Kidney (tissue), 14 donors: ENCODE measurements around the gene CLDN3. TPM values are rescaled to one million over a fixed set of nuclear protein-coding genes. Genes with fewer than 3 reads are reported as not detected.
"Not testable (repeated sequence)": the region's sequence is repeated elsewhere in the genome, so short reads cannot be mapped to it uniquely, and the experiment has no call there.

Source experiments
- DNase-seq, 5 donors: peaks; one replicate each; pipeline ENCODE4 v3.0.0-alpha.2; 2013 to 2020
- FAIRE-seq: peaks from 2 replicates; lab custom pipeline; 2012; peaks lifted over from hg19 to GRCh38; lab: Jason Lieb, UNC
- H3K27ac ChIP-seq, 2 donors: one replicate each; pipeline ENCODE4 v1.7.0; 2013; ENCODE audit warnings: low read depth in 2 of 2, low read length in 2 of 2, inconsistent platforms in 1 of 2
- H3K27me3 ChIP-seq: one replicate; pipeline ENCODE4 v1.7.1; 2013; ENCODE audit warnings: low read length, inconsistent platforms; ENCODE audit not compliant: control insufficient read depth, insufficient read depth
- H3K36me3 ChIP-seq, 3 donors: one replicate each; pipeline versions ENCODE4 v1.7.0 to v1.7.1; 2013; ENCODE audit warnings: low read length in 3 of 3, control low read depth in 1 of 3, inconsistent platforms in 1 of 3; ENCODE audit not compliant: insufficient read depth in 3 of 3, control insufficient read depth in 2 of 3
- H3K4me1 ChIP-seq, 3 donors: one replicate each; pipeline versions ENCODE4 v1.7.0 to v1.7.1; 2013; ENCODE audit warnings: low read length in 3 of 3, inconsistent platforms in 1 of 3, low read depth in 1 of 3; ENCODE audit not compliant: control insufficient read depth in 2 of 3, insufficient read depth in 2 of 3
- H3K4me3 ChIP-seq, 3 donors: one replicate each; pipeline versions ENCODE4 v1.7.0 to v1.8.1; 2013; ENCODE audit warnings: low read length in 3 of 3, control low read depth in 1 of 3, inconsistent platforms in 1 of 3
- H3K9ac ChIP-seq, 3 donors: one replicate each; pipeline versions ENCODE4 v1.7.0 to v1.7.1; 2013; ENCODE audit warnings: low read length in 3 of 3, control low read depth in 1 of 3, inconsistent platforms in 1 of 3
- H3K9me3 ChIP-seq, 3 donors: one replicate each; pipeline versions ENCODE4 v1.7.0 to v1.7.1; 2013; ENCODE audit warnings: low read length in 3 of 3, control low read depth in 1 of 3, inconsistent platforms in 1 of 3; ENCODE audit not compliant: control insufficient read depth in 2 of 3, insufficient read depth in 1 of 3
- CTCF ChIP-seq: IDR thresholded peaks from 3 replicates; pipeline ENCODE4 v1.5.1; 2012; ENCODE audit warnings: mild to moderate bottlenecking, moderate library complexity, borderline replicate concordance; ENCODE audit not compliant: insufficient read depth; ENCODE audit errors: extremely low read depth
- intact Hi-C: fragments of 100-400 bp; cut with DNase I; formaldehyde crosslinking; loops from one replicate; pipeline ENCODE4 v1.11.1; 2022
- polyA plus RNA-seq: library from polyadenylated mRNA; stranded (reverse); fragments of 350-450 nt; fragmentation: Illumina TruSeq; extraction: RNeasy Lipid Tissue Mini Kit (QIAGEN cat#74804); gene quantifications from one replicate; pipeline ENCODE4 v1.2.3, GENCODE V29; 2014; ENCODE audit warnings: low read depth, low replicate concordance; ENCODE audit not compliant: insufficient read depth
- total RNA-seq: library from RNA; stranded (reverse); fragmentation: NEBNext Ultra II Directional; extraction: Animal tissue kit (Norgen Biotek cat#: 25700); gene quantifications from one replicate; pipeline ENCODE4 v1.2.1, GENCODE V29; 2021
- donor health status: control.
- donor health status: control.
- donor health status: control.
- donor health status: control.
- donor health status: control.
- donor health status: DM: yes; HTN: yes; CAD: no.
- donor health status: Normal renal cell carcinoma (clear cell type).

CLDN3 gene
- total and polyA plus RNA-seq, 2 donors from 2014 or later: 76.5 to 180 TPM

- no peak overlapping the region for H3K4me3 ChIP-seq
- FAIRE-seq (no peak), DNase-seq (no peak)
- no peaks in the 10 kb centered on the region for H3K9me3 ChIP-seq
- H3K4me1 ChIP-seq: no peaks in the 10 kb centered on the region
- TF ChIP-seq CTCF: no peak
- H3K9ac ChIP-seq: no peak overlapping the region
- no peaks in the 10 kb centered on the region for H3K27me3 ChIP-seq
- intact Hi-C loops: no loop called here
- H3K36me3 ChIP-seq: no peaks in the 10 kb centered on the region
- H3K27ac ChIP-seq: no peak overlapping the region
Measured at GRCh38 chr7:73789051-73789450, 19.0 kb upstream of the CLDN3 start.

GRCh38 chr7:73787786-73788048, 17.6 kb upstream of the CLDN3 start:
- H3K4me3 ChIP-seq, intact Hi-C loops, DNase-seq, H3K9ac ChIP-seq, H3K9me3 ChIP-seq, H3K27me3 ChIP-seq, H3K27ac ChIP-seq, H3K36me3 ChIP-seq, H3K4me1 ChIP-seq, FAIRE-seq: not testable (repeated sequence)

- no peak for TF ChIP-seq CTCF
- Histone ChIP-seq H3K9me3 (no peaks in the 10 kb centered on the region), H3K36me3 (no peaks in the 10 kb centered on the region), H3K4me3 (no peak overlapping the region), H3K4me1 (no peaks in the 10 kb centered on the region), H3K27ac (no peak overlapping the region), H3K27me3 (no peaks in the 10 kb centered on the region), H3K9ac (no peak overlapping the region)
- FAIRE-seq (no peak), DNase-seq (peak in 1 of 5 donors; percentile 8)
- intact Hi-C loops: no loop called here
Measured at GRCh38 chr7:73786588-73786987, 16.5 kb upstream of the CLDN3 start.

- FAIRE-seq: no peak
- no peak for TF ChIP-seq CTCF
- Histone ChIP-seq H3K36me3 (no peaks in the 10 kb centered on the region), H3K27me3 (no peaks in the 10 kb centered on the region), H3K4me3 (no peak overlapping the region), H3K9ac (no peak overlapping the region), H3K27ac (no peak overlapping the region), H3K4me1 (no peaks in the 10 kb centered on the region), H3K9me3 (no peaks in the 10 kb centered on the region)
- peak in 1 of 5 donors; percentile 11 for DNase-seq
- intact Hi-C loops: no loop called here
Measured at GRCh38 chr7:73779517-73779916, 9.4 kb upstream of the CLDN3 start.
